GDM1 (cell line): ENCODE data around the gene MIF4GD.
"Not testable (repeated sequence)": the region's sequence is repeated elsewhere in the genome, so short reads cannot be mapped to it uniquely, and the experiment has no call there.

Source experiments
- DNase-seq: peaks from one replicate; lab custom pipeline; 2025; lab: John Stamatoyannopoulos, UW

The MIF4GD gene

GRCh38 chr17:75260641-75261335 lies 10.2 kb downstream of the MIF4GD start:
- no peak for DNase-seq

GRCh38 chr17:75257228-75257627 lies 13.8 kb downstream of the MIF4GD start:
- not testable (repeated sequence) for DNase-seq

DNA sequence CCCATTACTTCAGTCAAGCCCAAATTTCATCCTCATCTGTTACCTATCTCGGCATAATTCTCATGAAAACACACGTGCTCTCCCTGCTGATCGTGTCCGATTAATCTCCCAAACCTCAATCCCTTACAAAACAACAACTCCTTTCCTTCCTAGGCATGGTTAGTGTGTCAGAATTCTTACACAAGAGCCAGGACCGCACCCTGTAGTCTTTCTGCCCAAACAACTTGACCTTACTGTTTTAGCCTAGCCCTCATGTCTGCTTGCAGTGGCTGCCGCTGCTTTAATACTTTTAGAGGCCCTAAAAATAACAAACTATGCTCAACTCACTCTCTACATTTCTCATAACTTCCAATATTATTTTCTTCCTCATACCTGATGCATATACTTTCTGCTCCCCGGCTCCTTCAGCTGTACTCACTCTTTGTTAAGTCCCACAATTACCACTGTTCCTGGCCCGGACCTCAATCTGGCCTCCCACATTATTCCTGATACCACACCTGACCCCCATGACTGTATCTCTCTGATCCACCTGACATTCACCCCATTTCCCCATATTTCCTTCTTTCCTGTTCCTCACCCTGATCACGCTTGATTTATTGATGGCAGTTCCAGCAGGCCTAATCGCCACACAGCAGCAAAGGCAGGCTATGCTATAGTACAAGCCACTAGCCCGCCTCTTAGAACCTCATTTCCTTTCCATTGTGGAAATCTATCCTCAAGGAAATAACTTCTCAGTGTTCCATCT lies 14.9 kb downstream of the MIF4GD start:
- DNase-seq = not testable (repeated sequence)

DNA sequence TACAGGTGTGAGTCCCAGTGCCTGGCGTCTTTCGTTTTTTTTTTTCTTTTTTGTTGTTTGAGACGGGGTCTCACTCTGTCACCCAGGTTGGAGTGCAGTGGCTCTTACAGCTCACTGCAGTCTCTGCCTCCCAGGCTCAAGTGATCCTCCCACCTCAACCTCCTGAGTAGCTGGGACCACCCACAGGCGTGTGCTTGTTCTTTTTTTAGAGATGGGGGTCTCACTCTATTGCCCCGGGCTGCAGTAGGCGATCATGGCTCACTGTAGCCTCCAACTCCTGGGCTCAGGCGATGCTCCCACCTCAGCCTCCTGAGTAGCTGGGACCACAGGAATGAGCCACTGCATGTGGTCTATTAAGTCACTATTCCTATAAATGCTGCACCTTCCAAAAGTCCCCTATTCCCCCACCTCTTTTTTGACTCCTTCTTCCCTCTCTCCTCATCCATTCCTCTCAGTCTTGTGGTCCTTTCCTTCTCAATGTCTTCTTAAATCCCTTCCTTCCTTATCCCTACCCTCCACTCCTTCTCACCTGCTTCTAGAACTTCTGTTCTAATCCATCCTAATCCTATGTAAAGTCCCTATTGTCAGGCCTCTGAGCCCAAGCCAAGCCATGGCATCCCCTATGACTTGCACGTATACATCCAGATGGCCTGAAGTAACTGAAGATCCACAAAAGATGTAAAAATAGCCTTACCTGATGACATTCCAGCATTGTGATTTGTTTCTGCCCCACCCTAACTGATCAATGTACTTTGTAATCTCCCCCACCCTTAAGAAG lies 18.8 kb downstream of the MIF4GD start:
- no peak for DNase-seq

- no peak for DNase-seq
Measured at GRCh38 chr17:75250009-75250471, 21.0 kb downstream of the MIF4GD start.

- DNase-seq = no peak
Measured at GRCh38 chr17:75249564-75249963, 21.5 kb downstream of the MIF4GD start.

DNA sequence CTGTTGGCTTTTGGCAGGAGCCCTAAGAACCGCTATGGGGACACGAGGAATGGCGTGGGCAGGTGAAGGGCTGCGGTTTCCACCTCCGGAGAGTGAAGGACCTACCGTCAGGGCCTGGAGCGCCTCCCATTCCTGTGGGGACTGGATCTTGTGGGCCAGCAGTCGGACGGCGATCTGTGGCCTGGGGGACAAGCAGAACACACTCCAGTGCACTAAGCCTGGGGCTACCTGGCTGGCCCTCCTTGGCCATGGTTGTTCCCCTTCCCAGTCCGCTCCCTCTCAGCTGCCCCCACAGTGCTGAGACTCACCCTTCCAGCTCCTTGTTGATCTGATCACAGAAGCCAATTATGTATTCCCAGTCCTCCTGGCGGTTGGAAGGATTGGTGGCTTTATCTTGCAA lies 24.6 kb downstream of the MIF4GD start:
- DNase-seq = no peak

- DNase-seq = no peak
Measured at GRCh38 chr17:75245011-75245410, 26.0 kb downstream of the MIF4GD start.

DNA sequence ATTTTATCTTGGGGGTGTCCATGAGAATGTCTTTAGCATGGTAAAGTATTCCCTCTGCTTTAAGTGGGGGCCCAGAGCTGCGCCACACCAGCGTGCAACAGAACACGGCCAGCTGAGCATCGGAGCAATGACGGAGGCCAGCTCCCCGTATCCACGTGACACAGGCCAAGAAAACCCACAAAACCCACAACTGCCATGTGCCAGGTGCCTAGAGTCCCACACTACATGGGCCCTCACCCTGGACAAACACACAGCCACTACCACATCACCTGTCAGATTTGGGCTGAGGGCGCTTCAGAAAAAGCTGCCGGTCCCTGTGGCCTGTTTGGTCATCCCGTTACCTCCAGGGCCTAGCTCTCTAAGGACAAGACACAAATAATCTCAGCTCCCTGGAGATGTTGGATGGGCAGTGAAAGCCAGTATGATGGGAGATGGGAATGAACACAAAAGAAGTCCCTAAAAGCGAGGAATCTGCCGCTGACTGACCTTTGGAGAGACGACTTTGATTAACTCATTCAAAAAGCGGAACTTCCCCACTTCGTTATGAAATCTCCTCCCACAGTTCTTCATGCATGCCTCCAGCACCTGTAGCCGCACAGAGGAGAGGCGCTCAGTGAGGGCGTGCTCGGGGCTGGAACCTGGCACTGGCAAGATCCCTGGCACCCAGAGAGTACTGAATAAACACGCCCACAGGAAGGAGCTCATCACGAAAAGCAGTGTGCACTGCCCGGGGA lies 26.7 kb downstream of the MIF4GD start:
- no peak for DNase-seq

DNA sequence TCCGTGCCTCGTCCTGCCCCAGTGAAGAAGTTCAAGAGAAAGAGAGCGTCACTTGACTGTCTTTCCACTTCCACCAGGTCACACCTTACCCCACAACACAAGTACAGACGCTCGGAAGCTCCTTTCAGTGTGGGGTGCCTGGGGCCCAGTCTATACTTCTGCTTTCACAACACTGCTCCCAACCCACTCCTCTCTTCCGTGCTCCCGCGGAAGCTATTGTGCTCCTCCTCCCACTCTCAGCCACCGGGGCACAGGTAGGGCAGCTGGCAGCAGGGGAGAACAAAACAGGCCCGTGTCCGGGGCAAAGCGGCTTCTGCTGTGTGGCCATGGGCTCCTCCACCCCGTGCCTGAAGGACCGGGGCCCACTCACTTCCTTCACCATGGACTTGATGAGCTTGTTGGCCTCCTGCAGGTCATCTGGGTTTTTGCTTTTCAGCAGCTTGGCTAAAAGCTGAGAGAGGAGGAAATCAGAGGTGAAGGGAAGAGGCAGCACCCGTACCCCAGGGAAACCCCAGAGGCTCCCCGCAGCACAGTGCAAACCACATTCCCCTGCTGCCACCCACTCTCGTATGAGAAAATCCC lies 28.5 kb downstream of the MIF4GD start:
- DNase-seq = no peak

DNA sequence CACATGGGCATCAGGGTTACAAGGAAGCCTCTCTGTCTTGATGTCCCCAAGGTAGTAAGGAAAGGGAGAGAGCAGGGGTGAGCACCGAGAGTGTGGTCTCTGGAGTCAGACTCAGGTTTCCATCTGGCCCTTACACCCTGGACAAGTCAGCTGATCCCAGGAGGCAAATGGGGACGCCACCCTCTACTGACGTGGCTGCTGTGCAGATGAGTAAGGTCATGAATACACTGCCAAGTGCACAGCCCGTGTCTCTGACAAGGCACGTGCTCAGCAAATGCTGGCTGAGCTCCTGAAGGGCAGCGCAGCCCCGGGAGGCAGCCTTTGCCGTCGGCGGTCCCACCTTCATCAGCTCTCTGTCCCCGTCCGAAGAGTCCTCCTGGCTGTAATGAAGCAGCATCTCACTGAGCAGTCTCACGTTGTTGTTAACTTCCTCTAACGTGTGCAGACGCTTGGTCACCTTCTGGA lies 29.0 kb downstream of the MIF4GD start:
- DNase-seq = no peak

DNA sequence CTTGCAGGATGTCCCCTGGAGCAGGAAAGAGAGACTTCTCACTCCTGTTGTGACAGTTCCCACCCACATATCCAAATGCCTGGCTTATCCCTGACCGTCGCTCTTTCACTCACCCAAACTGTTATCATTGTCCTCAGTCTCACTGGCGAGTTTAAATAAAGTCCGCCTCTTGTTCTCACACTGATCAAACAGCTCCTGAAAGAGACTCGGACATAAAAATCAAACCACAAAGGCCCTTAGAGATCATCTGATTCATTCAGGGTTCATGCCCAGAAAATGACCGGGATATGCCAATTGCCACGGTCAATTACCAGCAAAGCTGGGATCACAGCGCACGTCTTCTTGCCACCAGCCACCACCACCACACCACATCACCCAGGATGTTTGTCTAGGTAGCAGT lies 29.5 kb downstream of the MIF4GD start:
- no peak for DNase-seq

DNA sequence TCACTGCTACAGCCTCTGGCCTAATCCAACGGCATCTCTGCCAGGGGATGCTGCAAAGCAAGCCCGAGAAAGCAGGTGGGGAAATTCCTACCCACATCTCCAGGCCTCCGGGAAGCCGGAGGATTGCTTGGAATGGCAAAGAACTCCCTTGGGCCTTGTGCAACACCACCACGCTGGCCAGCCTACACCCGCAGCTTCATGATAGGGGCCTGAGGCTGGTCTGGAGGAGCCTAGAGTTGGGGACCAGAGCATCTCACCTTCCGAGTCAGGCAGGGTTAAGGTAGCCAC lies 29.9 kb downstream of the MIF4GD start:
- no peak for DNase-seq

- peak; percentile 32 for DNase-seq
Measured at GRCh38 chr17:75240394-75241142, 30.5 kb downstream of the MIF4GD start.

GRCh38 chr17:75239778-75240393 lies 31.1 kb downstream of the MIF4GD start:
- no peak for DNase-seq

- DNase-seq = no peak
Measured at GRCh38 chr17:75239214-75239613, 31.8 kb downstream of the MIF4GD start.

DNA sequence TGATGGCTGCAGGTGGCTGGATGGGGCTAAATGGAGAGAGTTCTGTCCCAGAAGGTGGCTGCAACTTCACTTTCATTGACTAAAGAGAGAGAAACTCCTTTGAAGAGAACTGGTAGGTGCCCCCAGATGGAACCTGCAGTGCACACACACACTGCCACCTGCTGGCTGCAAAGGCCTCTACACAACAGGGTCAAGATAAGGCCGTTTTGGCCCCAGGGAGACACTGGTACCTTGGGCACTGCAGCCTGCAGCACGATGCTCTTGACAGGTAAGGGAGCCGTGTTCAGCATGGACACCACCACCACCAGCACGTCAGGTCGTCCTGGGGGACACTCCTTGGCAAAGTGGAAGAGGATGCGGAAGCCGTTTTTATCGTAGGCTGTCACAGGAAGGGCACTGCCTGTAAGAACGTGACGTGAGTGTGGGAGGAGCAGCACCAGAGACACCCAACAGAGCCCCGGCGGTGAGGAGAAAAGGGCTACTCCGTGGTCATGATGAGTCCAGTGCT lies 32.3 kb downstream of the MIF4GD start:
- peak; percentile 41 for DNase-seq

GRCh38 chr17:75238020-75238580 lies 32.9 kb downstream of the MIF4GD start:
- DNase-seq = no peak

GRCh38 chr17:75237100-75238014 lies 33.7 kb downstream of the MIF4GD start:
- no peak for DNase-seq
